Measurements from ENCODE around the gene SZT2. TPM values are rescaled to one million over a fixed set of nuclear protein-coding genes. Genes with fewer than 3 reads are reported as not detected.

The SZT2 gene
- total RNA-seq, 1 experiment from 2014 or later: 29.0 TPM

DNA sequence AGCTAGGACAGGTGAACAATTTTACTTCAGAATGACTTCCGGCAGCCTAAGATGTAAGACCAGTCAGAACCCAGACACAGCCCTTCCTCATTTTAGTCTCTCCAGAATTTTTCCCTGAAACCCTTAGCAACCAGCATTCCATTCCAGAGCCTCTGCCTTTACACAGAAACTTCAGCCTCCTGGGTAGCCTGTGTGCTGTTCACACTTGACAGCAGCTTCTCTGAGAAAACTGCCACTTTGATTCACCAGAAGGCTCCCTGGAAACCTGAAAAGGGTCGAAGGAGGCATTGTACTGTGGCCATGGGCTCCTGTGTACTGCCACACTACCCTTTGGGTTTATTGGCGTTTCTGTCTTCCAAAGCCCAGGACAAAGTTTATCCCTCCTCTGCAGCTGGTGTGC is 46.7 kb downstream of the SZT2 start:
- no peak overlapping the region for H3K4me3 Mint-ChIP-seq (ENCODE audit: unreplicated experiment)

DNA sequence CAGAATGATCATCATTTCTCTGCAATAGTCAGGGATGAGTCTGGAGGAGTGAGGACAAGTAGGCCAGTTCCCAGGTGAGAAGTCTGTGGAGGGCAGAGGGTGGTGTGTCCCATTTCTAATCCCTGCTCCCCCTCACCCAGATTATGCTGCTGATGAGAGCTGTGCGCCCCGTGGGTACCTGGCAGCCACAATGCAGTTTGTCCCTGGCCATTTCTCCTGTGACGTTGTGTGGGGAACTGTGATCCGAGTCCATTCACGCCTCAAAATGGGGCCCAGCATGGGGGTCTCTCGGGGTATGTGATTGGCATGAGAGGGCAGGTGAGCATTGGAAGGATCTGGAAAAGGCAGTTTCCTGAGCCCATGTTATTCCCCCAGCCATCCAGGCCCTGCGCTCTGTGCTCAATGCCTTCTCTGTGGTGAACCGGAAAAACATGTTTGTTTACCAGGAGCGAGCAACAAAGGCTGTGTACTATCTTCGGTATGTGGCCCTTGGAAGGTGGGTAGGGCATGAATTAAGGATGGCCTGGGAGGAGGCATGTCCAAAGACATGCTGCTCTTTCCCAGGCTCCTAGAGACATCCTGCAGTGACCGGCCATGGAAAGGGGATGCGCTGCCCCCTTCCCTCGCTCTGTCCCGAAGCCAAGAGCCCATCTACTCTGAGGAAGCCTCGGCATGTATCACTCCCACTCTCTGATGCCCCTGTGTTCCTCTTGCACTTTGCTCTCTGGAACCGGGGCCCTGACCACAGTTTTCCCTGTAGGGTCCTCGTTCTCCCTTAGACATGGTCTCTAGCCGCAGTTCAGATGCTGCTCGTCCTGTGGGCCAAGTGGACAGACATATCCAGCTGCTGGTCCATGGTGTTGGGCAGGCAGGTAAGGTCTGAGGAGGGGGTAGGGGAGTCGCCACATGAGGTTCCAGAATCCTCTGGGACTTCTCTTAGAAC is 47.6 kb downstream of the SZT2 start:
- BruUV-seq (replicated peaks): no TSS peak
- Histone ChIP-seq H3K9me3 (no peaks in the 10 kb centered on the region), H3K27me3 (replicated peaks; ENCODE audit: control insufficient read depth, insufficient read depth, low read length) (no peaks in the 10 kb centered on the region), H3K36me3 (ENCODE audit: control insufficient read depth, insufficient read depth, low read length) (no peaks in the 10 kb centered on the region), H3K4me1 (no peaks in the 10 kb centered on the region), H3K4me3 (ENCODE audit: low read depth, low read length) (no peak overlapping the region)
- POLR2A ChIA-PET: no interaction called here
- no peak overlapping the region for H3K4me3 Mint-ChIP-seq (ENCODE audit: unreplicated experiment)
- peaks cover 6% of the 10 kb centered on the region for H3K36me3 Mint-ChIP-seq (ENCODE audit: insufficient read depth, unreplicated experiment)
- H3K4me1 Mint-ChIP-seq (ENCODE audit: low read depth, unreplicated experiment): no peaks in the 10 kb centered on the region
- TF ChIP-seq, protein P1, sequence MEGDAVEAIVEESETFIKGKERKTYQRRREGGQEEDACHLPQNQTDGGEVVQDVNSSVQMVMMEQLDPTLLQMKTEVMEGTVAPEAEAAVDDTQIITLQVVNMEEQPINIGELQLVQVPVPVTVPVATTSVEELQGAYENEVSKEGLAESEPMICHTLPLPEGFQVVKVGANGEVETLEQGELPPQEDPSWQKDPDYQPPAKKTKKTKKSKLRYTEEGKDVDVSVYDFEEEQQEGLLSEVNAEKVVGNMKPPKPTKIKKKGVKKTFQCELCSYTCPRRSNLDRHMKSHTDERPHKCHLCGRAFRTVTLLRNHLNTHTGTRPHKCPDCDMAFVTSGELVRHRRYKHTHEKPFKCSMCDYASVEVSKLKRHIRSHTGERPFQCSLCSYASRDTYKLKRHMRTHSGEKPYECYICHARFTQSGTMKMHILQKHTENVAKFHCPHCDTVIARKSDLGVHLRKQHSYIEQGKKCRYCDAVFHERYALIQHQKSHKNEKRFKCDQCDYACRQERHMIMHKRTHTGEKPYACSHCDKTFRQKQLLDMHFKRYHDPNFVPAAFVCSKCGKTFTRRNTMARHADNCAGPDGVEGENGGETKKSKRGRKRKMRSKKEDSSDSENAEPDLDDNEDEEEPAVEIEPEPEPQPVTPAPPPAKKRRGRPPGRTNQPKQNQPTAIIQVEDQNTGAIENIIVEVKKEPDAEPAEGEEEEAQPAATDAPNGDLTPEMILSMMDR (IDR thresholded peaks at IDR 0.05; ENCODE audit: insufficient read depth in 1 of 2, low read depth in 1 of 2, low read length in 1 of 2, severe bottlenecking in 1 of 2, unreplicated experiment in 1 of 2): no peak
- intact Hi-C loops (cut with micrococcal nuclease; ENCODE audit: unreplicated experiment): no loop called here
- no peaks in the 10 kb centered on the region for H3K27me3 Mint-ChIP-seq (ENCODE audit: insufficient read depth, unreplicated experiment)
- no peaks in the 10 kb centered on the region for H3K9me3 Mint-ChIP-seq (ENCODE audit: unreplicated experiment)
- DNase-seq: no peak
- CTCF ChIA-PET: no interaction called here
- no peak overlapping the region for H3K27ac Mint-ChIP-seq (ENCODE audit: unreplicated experiment)

More for the DNA sequence above, 46.7 kb downstream of the SZT2 start:
- no peaks in the 10 kb centered on the region for H3K27me3 Mint-ChIP-seq (ENCODE audit: insufficient read depth, unreplicated experiment)
- H3K9me3 ChIP-seq: no peaks in the 10 kb centered on the region
- no peak overlapping the region for H3K4me3 ChIP-seq (ENCODE audit: low read depth, low read length)
- no peaks in the 10 kb centered on the region for H3K4me1 ChIP-seq
- H3K36me3 Mint-ChIP-seq (ENCODE audit: insufficient read depth, unreplicated experiment): peaks cover 6% of the 10 kb centered on the region
- H3K9me3 Mint-ChIP-seq (ENCODE audit: unreplicated experiment): no peaks in the 10 kb centered on the region
- DNase-seq: no peak
- intact Hi-C loops (cut with micrococcal nuclease; ENCODE audit: unreplicated experiment): no loop called here
- CTCF ChIA-PET: no interaction called here
- no peaks in the 10 kb centered on the region for H3K36me3 ChIP-seq (ENCODE audit: control insufficient read depth, insufficient read depth, low read length)
- H3K27ac Mint-ChIP-seq (ENCODE audit: unreplicated experiment): no peak overlapping the region
- H3K4me1 Mint-ChIP-seq (ENCODE audit: low read depth, unreplicated experiment): no peaks in the 10 kb centered on the region
- BruUV-seq (replicated peaks): no TSS peak
- POLR2A ChIA-PET: no interaction called here
- H3K27me3 ChIP-seq (replicated peaks; ENCODE audit: control insufficient read depth, insufficient read depth, low read length): no peaks in the 10 kb centered on the region
- TF ChIP-seq, protein P1 (IDR thresholded peaks at IDR 0.05; ENCODE audit: insufficient read depth in 1 of 2, low read depth in 1 of 2, low read length in 1 of 2, severe bottlenecking in 1 of 2, unreplicated experiment in 1 of 2): no peak

DNA sequence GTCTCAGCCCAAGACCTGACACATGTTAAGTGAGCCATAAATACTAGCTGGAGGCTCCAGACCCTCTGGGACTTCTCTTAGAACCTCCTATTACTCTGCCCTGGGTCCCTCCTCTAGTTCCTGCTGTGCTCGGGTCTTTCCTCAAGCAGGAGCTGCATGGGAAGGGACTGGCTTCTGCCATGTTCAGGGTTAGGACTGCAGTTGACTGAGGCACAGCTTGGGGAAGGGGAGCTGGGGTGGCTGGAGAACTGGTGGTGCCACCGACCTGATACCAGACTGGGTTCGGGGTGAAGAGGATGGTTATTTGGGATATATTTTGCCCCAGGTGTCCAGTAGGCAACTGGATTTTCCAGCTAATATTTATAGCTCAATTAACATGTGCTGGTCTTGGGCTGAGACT is 48.3 kb downstream of the SZT2 start:
- no peaks in the 10 kb centered on the region for H3K9me3 ChIP-seq
- no peak for DNase-seq
- no peaks in the 10 kb centered on the region for H3K27me3 ChIP-seq (replicated peaks; ENCODE audit: control insufficient read depth, insufficient read depth, low read length)
- TF ChIP-seq, protein P1 (IDR thresholded peaks at IDR 0.05; ENCODE audit: insufficient read depth in 1 of 2, low read depth in 1 of 2, low read length in 1 of 2, severe bottlenecking in 1 of 2, unreplicated experiment in 1 of 2): no peak
- no TSS peak for BruUV-seq (replicated peaks)
- Mint-ChIP-seq H3K4me3 (ENCODE audit: unreplicated experiment) (no peak overlapping the region), H3K9me3 (ENCODE audit: unreplicated experiment) (no peaks in the 10 kb centered on the region), H3K36me3 (ENCODE audit: insufficient read depth, unreplicated experiment) (peaks cover 6% of the 10 kb centered on the region), H3K27me3 (ENCODE audit: insufficient read depth, unreplicated experiment) (no peaks in the 10 kb centered on the region), H3K4me1 (ENCODE audit: low read depth, unreplicated experiment) (no peaks in the 10 kb centered on the region), H3K27ac (ENCODE audit: unreplicated experiment) (no peak overlapping the region)
- no peak overlapping the region for H3K4me3 ChIP-seq (ENCODE audit: low read depth, low read length)
- ChIA-PET POLR2A (no interaction called here), CTCF (no interaction called here)
- no peaks in the 10 kb centered on the region for H3K4me1 ChIP-seq
- no peaks in the 10 kb centered on the region for H3K36me3 ChIP-seq (ENCODE audit: control insufficient read depth, insufficient read depth, low read length)
- intact Hi-C loops (cut with micrococcal nuclease; ENCODE audit: unreplicated experiment): no loop called here

Measured in Caco-2 (cell line).